ENCODE results near the gene LRP8.

LRP8 gene

DNA sequence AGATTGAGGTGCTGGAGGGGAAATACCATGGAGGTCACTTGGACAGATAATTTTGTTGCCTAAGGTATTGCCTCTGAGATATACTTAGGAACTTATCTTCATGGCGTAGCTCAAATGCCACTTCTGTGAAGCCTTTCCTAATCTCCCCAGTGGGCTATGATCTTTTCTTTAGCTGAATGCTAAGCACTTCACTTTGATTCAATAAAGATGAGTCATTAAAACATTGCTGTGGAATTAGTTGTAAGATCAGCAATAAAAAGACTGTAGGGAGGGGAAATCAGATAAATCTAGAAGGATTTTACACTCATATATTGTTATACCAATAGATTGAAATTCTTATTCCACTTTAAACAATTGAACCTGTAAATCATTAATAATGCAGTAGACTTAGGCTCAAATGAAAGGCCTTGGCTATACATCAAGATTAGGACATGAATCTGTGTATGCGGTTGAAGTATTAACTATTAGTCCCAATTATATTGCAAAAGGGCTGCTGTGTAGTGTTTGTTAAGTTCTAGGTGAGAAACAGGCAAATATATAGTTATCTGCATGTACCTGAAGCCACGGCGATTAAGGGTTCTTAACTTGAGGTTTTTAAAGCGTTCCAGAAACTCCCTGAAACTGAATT is 70.3 kb downstream of the LRP8 start:
- DNase-seq = no peak

DNA sequence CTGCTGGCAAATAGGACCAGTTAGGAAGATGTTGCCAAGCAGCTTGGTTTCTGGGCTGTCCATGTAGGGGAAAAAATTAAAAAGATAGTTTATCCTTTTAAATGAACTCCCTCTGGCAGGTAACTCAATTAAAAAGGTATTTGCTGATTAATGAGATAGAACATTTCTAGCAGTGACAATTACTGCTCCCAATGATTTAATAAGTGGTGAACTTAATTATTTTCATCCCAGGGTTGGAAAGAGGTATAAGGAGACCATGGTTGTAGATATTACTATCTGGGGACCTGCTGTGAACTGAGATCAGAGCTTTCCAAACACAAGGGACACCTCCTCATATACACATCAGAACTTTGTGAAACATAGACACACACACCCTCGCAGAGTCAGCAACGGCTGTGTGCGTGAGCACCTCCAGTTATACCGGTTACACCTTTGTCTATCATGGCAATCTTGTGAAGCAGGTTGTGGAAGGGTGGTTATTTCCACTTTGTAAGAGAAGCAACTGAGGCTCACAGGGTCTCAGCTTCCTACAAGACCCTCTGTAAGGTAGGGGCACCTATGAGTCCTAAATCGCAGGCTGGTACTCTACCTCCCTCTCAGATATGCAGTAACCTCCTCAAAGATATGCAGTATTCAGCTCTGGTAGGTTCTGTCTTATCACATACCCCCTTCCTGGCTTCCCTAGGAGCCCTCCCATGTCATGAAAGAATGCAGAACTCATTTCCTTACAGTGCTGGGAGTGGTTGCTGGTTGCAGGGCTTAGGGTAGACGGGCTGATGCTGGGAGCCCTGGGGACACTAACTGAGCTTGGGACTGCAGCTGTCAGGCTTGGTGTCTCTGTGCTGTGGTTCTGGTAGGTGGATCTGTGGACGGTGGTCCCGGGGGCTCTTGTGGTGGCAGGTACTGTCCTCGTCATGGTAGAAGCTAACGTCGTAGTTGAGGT is 71.1 kb downstream of the LRP8 start:
- no peak for DNase-seq

DNA sequence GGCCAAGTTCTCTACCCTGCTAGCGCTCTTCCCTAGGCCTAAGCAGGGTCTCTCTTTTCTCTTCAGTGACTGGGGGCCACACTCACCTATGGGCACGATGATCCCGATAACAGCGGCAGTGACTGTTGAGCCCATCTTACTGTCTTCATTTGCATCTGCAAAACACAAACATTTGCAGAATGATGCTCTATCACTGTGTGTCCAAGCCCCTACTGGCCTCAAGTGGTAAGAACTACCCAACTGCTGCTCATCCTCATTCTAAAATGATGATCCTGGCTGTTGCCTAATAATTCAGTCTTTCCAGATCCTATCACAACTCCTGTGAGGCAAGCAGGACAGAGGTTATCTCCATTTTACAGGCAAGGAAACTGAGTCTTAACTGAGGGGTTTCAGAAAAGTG is 72.8 kb downstream of the LRP8 start:
- no peak for DNase-seq

DNA sequence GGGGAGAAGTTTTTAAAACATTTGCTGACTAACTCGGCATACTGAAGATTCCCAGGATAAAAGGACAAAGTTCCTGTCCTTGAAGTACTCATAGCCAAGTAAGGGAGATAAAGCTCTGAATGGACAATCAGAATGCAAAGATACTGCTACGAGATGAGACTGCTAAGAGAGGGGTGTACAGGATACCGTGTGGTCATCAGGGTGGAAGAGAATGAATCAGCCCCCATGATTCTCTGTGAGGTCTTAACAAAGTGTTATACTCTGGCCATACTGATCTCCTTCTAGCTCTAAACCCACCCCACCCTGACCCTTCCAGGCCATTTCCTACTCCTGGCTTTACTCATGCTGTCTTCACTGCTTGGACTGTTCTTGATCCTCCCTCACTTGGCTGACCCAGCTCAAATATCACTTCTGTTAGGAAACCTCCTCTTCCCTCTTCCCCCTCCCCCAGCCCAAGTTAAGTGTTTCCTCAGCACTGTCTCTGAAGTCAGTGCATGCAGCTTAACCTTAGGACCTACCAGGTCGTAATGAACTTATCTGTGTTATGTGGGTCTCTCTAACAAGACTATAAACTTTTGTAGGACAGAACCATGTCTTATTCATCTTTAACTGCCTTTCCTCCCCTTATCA is 73.7 kb downstream of the LRP8 start:
- DNase-seq = no peak

DNA sequence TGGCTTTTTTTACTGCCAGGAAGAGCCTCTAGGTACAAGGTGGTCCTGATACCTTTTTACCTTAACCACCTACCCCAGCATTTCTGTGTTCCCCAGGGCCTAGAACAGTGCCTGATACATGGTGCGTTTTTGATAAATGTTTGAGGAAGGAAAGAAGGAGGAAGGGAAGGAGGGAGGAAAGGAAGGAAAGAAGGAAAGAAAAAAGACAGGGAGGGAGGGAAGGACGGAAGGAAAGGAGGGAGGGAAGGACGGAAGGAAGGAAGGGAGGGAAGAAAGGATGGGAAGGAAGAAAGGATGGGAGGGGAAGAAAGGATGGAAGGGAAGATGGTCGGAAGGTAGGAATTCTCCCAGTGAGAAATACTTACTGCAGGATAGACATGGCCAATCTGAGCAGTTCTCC is 77.5 kb downstream of the LRP8 start:
- DNase-seq = no peak

DNA sequence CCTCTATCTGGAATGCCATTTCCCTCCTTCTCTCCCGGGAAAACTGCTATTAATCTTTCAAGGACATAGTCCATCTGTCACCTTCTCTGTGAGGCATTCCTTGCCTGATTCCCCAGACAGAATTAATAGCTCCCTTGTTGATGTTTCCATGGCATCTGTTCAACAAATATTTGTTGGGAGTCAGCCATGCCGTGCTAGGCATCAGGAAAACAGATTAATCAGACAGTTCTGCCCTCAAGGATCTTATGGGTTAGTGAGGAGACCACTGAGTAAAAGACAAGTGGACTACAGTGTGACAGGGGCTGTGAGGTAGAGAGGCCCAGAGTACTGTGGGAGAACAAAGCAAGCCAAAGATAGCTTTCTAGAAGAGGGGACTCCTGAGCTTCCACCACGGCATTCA is 78.2 kb downstream of the LRP8 start:
- no peak for DNase-seq

DNA sequence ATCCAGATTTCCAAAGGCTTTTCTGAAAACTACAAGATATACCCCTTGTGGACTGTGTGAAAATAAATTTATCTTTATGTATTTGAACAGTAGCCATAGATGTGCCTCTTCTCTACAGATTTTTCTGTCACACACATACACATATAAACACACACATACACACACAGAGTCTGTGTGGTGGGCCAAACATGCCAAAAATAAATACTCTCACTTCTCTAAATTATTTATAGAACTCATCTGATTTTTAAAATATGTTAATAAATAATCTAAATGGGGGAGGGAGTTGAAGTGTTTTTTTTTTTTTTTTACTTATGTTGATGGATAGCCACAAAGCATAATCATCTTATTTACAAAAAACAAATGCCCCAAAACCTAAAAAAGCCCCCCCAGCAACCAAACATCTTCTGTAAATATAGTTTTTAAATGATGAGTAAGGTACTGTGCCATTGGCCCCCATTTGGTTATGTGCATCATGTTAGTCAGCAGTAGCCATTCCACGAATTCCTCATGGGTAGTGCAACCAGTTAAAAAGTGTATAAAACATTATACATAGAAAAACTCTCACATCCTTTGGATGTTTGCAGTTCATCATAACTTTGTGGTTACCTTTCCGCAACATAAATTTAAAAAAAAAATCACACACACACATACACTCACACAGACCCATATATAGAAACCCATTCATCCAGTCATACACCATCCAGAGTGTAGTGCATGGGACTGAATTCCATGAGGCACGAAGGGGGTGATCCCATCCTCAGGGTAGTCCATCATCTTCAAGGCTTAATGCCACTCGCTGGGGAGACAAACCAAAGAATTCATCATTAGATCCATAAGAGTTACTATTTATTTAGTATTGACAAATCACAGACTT is 81.4 kb downstream of the LRP8 start:
- DNase-seq = no peak

DNA sequence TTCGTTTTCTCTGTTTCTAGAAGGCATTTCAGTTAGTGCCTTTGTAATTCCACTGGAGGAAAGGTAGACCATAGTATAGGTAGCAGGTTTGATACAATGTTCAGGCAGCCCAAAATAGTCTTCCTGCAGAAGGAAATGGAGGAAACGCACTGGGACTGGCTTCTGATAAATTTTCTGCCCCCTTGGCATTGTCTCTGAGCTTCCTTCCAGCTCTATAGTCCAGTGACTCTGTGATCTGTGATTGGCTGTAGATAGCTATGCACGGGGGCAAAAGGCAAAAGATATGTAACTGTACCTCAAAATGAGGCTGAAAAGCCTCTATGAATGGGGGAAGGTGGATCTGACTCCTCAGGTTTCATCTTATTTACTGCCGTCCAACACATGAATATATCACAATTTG is 83.7 kb downstream of the LRP8 start:
- DNase-seq = no peak

DNA sequence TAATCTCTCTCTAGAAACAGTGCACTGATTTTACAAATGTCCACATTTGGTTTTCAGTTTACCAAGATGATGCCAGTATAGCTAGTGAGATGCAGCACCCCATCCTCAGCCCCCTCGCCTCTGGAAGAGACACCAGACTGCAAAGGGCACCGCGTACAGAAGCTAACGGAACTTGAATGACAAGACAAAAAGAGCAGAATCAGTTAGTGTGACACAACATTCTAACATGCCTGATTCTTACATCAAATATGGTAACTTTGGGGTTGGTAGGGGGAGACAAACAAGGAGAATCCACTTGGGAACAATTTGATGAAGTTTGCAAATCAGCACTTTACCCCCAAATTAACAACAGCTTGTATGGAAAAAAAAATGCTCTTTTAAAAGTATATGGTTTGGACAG is 85.5 kb downstream of the LRP8 start:
- no peak for DNase-seq

DNA sequence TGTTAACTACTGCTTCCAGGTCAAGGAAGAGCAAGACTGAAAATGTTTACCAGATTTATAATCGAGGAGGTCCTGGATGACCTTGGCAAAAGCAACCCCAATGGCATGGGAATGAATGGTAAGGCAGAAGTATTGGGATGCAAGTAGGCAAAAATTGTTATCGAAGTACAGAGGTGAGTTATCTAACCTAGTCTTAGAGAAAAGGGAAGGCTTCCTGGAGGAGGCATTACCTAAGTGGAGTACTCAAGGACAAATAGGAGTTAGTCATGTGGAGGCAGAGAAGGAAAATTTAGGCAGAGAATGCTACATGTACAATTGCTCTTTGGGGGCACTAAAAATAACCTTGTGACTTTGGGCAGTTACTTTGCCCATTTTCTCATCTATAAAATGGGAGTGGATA is 86.0 kb downstream of the LRP8 start:
- DNase-seq = no peak

DNA sequence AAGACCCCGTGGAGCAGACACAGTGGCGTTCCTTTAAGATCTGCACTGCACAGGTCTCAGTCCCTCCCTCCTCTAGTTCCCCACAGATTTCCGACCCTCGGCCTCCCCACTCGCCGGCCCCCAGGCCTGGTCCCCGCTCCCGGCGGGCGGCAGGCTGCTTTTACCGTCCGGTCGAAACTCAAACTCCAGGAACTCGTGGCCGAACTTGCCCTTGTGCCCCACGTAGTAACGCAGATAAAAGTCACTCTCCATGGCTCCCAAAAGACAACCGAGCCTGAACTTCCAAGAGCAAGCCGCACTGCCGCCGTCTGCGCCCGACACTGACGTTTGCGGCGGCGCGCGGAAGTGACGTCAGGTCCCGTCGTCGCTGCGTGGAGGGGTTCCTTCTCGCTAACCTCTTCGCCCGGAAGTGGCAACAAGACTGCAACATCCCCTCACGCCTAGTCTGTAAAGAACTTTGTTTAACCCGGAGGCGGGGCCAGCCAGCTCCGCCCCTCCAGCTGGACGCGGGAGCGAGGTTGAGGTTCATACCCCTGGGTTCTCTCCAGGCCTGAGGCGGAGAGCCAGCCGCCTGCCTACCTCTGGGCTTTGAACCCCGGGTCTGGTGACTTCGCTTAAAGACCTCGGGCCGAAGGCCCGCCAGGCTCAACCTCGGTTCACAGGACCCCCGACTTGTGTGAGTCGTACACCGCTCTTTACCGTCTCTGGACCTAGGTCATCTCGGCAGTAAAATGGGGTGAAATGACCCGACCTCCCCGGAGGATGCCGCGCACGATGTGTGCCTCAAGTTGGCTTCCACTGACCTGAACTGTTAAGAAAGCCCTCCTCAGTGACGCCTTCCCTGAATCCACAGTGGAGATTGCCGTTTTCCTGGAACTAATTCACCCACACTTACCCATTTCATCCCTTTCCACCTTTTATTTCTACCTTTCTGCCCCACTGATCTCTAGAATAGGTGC is 89.4 kb downstream of the LRP8 start, which contains the start of gene MAGOH:
MAGOH (minus strand) TSS at position 322 of the 959 bp plus-strand sequence; CDS start at position 252, 70 bp downstream.
- peak; percentile 96 for DNase-seq

DNA sequence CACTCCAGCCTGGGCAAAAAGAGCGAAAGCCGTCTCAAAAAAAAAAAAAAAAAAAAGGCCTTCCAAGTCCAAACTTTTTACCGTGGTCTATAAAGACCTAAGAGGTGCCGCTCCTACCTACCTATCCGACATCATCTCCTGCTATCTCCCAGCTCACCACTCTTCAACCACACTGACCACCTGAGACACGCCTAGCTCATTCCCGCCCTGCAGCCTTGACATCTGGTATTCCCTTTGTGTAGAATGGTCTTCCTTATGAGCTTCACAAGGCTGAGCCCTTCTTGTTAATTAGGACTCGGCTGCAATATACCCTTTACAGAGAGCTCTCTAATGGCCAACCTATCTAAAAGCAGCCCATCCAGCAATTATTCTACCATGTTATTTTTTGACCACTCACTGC is 90.2 kb downstream of the LRP8 start:
- no peak for DNase-seq

DNA sequence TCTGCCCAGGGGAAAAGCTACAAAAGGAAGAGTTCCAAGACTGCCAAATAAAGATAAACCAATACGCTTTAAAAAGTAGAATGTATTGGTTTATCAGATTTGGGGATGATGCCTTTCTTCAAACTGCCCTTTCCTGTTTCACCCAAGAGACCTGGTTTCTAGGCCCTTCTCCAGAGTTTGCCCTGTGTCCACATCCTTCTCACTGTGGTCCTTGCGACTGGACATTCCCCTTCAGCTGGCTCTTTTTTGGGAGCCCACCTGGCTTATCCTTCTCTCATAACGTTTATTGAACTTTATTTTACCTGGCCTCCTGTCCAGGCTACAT is 106.9 kb downstream of the LRP8 start:
- no peak for DNase-seq

DNA sequence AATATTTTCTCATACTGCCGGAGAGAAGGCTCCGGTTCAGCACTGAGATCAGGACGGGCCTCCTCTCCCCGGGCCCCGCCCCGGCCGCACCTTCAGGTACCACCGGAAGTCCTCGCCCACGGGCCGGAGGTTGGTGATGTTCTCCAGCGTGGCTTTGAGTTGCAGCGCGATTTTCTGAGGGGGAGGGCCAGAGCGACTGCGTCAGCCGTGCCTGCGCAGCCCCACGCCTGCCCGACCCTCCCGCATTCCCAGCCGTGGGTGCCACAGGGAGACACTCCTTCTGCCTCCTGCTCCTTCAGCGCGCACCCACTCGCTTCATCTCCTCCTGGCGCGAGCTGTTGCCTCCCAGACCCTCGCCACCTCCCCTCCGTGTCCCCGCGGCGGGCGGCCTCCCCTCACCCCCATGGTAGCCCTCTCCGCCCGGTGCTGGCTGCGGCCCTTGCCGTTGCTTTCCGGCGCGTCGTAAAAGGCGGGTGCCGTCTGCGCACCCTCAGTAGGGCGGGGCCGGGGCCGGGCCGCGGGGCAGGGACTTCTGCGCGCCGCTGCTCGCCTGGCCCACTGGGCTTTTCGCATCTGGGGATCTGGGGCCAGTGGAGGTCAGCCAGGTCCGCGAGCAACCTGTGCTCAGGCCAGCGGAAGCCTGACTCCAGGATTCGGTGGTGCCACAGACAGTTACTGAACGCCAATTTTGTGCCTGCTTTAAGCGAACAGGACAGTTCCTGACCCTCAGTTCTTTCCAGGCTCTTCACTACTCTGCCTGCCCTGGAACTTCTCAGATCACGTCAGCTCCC is 107.5 kb downstream of the LRP8 start, which contains the start of gene CZIB:
CZIB (minus strand) TSS at position 464 of the 791 bp plus-strand sequence; CDS start at position 405, 59 bp downstream.
- peak; percentile 91 to 92 for DNase-seq

DNA sequence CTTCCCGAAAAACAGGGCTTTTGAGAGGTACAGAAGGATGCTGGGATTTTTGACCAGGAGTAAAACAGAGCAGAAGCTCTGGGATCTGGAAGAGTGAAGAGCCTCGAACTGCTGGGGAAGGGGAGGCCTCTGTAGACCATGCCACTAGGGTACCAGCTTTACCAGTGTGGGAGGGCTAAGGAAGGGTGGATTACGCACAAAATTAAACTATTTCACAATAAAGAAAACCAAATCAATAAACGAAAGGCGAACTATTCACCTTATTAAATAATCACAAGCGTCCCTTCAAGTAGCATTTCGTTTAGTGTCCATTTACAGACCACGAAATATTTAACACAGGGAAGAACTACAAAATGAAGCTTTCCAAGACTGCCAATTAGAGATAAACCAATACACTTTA is 108.2 kb downstream of the LRP8 start:
- DNase-seq = no peak

DNA sequence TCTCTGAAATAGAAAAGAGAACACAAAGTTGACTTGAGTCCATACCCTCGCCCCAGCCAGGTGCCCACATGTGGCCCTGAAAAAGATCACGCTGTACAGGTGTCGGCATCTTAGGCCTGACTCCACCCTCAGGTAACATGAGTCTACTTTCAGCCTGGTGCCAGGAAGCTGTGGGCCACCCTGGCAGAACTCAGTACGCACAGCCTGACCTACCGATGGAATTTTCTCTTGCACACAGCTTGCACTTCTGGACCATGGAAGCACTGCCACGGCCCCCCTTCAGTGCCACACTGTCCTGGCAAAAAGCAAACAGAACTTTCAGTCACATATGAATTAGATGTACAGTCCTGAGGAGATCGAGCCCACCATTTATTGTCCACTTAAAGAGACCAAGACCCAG is 109.7 kb downstream of the LRP8 start:
- no peak for DNase-seq

DNA sequence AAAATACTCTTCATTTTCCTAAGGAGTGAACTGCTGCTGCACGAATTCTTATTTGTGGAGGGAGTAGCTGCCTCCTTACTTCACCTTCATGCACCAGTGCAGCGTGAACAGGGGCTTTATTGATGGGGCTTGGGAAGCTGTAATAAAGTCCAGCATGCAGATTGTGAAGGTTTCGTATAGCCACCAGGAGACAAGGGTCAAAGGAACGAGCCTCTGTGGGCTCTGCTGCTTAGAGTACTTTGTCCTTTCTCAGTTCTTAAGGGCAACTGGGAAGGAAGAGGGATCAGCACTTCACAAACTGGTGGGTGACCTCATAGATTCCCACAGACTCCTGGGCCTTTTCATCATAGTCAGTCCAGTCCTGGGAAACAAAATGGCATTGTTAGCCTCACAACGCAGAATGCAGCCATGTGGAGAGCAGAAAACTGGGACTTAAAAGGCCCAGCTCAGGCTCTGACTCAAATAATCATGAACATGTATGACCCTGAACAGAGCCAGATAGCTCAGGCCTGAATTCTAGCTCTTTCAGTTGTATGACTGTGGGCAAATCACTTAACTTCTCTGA is 113.4 kb downstream of the LRP8 start:
- no peak for DNase-seq

DNA sequence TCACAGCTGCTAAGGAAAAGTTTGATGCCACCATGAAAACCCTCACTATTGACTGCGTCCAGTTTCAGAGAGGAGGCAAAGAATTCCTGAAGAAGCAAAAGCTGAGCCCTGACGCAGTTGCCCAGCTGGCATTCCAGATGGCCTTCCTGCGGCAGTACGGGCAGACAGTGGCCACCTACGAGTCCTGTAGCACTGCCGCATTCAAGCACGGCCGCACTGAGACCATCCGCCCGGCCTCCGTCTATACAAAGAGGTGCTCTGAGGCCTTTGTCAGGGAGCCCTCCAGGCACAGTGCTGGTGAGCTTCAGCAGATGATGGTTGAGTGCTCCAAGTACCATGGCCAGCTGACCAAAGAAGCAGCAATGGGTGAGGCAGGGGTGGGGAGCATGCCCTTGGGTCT is 116.9 kb downstream of the LRP8 start:
- DNase-seq = no peak

DNA sequence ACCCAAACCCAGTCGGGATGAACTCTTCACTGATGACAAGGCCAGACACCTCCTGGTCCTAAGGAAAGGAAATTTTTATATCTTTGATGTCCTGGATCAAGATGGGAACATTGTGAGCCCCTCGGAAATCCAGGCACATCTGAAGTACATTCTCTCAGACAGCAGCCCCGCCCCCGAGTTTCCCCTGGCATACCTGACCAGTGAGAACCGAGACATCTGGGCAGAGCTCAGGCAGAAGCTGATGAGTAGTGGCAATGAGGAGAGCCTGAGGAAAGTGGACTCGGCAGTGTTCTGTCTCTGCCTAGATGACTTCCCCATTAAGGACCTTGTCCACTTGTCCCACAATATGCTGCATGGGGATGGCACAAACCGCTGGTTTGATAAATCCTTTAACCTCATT is 117.5 kb downstream of the LRP8 start:
- DNase-seq = no peak

DNA sequence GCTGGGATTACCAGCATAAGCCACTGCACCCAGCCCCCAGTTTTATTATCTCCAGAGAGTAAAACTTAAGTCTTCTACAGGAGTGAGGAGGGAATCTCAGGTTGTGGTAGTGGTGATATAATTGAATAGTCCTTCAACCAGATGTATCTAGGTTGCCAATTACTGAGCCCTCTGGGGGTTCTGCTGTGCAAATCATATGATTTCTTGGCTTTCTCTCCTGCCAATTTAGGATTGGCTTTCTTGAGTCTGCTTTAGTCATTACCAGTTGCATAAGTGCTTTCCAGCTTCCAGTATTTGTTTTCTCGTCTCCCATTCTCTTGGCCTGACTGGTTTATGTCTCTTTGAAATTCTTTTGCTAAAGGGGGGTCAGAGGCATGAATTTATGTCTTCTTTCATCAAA is 120.1 kb downstream of the LRP8 start:
- no peak for DNase-seq

All from CD4-positive, alpha-beta T cell treated with Interleukin-4 for 1 hour (primary cell).